SK-N-MC (cell line): ENCODE results near the gene KCTD11.
A peak's percentile ranks its signal among the peaks of the same experiment; 100 is the strongest.

ENCODE experiments used
- DNase-seq: peaks from one replicate; pipeline ENCODE4 v3.0.0-alpha.2; 2011; ENCODE audit warnings: low read depth, low spot score
- H3K27ac ChIP-seq: fragments of 200-600 bp; sonication (generic); 2 replicates; pipeline ENCODE4 v1.5.1; 2016; ENCODE audit warnings: mixed run types
- H3K36me3 ChIP-seq: fragments of 200-600 bp; sonication (generic); 2 replicates; pipeline ENCODE4 v1.6.1; 2017; ENCODE audit warnings: antibody characterized with exemption, low read length, mixed read lengths; ENCODE audit not compliant: insufficient read depth
- H3K4me3 ChIP-seq: fragments of 200-600 bp; sonication (generic); 2 replicates; pipeline ENCODE4 v1.5.1; 2016
- H3K9ac ChIP-seq: fragments of 200-600 bp; sonication (generic); 2 replicates; pipeline ENCODE4 v1.8.0; 2017; ENCODE audit warnings: mixed run types, mixed read lengths; ENCODE audit not compliant: insufficient read length
- H3K9me3 ChIP-seq: fragments of 200-600 bp; sonication (generic); 2 replicates; pipeline ENCODE4 v1.6.1; 2017; ENCODE audit warnings: low read depth, mild to moderate bottlenecking, antibody characterized with exemption, low read length, moderate library complexity, mixed read lengths
- EZH2 ChIP-seq: fragments of 200-600 bp; sonication (generic); IDR thresholded peaks from one replicate; pipeline ENCODE4 v1.6.1; 2017; ENCODE audit warnings: antibody characterized with exemption
- FOXP2 ChIP-seq: optimal IDR thresholded peaks from 2 replicates; pipeline ENCODE3; 2011; ENCODE audit warnings: mild to moderate bottlenecking, moderate library complexity; ENCODE audit not compliant: insufficient read depth; ENCODE audit errors: extremely low read length, control extremely low read depth
- POLR2AphosphoS5 ChIP-seq: IDR thresholded peaks from 2 replicates; pipeline ENCODE4 v1.6.1; 2012; ENCODE audit warnings: mild to moderate bottlenecking, low read depth, low read length, borderline replicate concordance

Gene KCTD11

DNA sequence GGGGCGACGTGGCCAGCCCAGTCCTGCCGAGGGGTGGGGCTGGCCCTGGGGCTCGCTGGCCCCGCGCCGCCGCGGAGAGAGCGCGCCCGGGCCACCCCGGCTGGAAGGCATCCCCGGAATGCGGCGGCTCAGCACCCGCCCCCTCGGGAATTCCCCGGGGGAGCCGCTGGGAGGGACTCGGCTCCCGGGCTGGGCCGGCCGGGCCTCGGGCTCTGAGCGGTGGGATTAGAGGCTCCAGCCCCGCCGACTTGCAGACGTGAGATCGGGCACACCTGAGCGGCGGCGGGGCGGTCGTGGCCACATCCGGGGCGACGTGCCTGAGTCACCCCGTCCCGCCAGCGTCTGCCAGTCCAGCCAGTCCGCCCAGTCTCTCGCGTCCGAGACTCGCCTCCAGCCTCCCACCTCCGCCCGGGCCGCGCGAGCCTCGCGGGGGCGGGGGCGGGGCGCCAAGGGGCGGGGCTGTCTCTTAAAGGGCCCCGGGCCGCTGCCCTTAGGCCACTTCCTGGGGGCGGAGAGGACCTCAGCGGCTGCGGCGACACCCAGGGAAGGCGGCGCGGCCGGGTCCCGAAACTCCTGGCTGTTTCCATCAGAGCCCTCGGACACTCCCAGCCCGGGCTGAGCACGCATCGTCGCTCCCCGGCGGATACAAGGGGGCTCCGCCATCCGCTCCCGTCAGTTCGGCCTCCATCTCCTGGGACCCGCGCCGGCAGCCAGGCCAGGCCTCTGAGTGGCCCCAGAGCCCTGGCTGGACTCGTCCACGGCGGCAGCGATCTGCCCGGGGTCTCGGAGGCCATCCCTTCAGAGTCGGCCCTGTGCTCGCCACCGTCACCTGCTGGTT, at the start of gene KCTD11:
TSS of gene KCTD11 (plus strand) at position 498 of the 838 bp plus-strand sequence.
- no peak for DNase-seq

DNA sequence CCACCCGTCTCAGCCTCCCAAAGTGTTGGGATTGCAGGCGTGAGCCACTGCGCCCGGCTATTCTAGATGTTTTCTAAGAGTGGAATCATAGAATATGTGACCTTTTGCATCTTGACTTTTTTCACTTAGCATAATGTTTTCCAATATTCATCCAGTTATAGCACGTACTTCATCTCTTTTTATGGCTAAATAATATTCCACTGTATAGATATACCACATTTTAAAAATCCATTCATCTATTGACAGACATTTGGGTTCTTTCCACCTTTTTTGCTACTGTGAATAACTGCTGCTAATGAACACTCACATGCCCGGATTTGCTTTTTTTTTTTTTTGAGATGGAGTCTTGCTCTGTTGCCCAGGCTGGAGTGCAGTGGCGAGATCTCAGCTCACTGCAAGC, 47.8 kb upstream of the KCTD11 start:
- DNase-seq, result no peak
- H3K9me3 ChIP-seq, result no peaks in the 10 kb centered on the region
- no peak overlapping the region for H3K9ac ChIP-seq
- no peak overlapping the region for H3K4me3 ChIP-seq
- H3K27ac ChIP-seq, result no peak overlapping the region
- TF ChIP-seq POLR2AphosphoS5, result no peak
- TF ChIP-seq FOXP2, result no peak
- TF ChIP-seq EZH2, result no peak
- peaks cover 4% of the 10 kb centered on the region for H3K36me3 ChIP-seq

More for the DNA sequence above, at the start of gene KCTD11:
- Histone ChIP-seq H3K9me3 (no peaks in the 10 kb centered on the region), H3K27ac (peak within 1 kb of the TSS; percentile 67; the same call in 1 of the 2 replicates), H3K9ac (peak within 1 kb of the TSS; percentile 81), H3K4me3 (peak within 1 kb of the TSS; percentile 95), H3K36me3 (no peaks in the 10 kb centered on the region)
- no peak for TF ChIP-seq EZH2
- no peak for TF ChIP-seq POLR2AphosphoS5
- no peak for TF ChIP-seq FOXP2

DNA sequence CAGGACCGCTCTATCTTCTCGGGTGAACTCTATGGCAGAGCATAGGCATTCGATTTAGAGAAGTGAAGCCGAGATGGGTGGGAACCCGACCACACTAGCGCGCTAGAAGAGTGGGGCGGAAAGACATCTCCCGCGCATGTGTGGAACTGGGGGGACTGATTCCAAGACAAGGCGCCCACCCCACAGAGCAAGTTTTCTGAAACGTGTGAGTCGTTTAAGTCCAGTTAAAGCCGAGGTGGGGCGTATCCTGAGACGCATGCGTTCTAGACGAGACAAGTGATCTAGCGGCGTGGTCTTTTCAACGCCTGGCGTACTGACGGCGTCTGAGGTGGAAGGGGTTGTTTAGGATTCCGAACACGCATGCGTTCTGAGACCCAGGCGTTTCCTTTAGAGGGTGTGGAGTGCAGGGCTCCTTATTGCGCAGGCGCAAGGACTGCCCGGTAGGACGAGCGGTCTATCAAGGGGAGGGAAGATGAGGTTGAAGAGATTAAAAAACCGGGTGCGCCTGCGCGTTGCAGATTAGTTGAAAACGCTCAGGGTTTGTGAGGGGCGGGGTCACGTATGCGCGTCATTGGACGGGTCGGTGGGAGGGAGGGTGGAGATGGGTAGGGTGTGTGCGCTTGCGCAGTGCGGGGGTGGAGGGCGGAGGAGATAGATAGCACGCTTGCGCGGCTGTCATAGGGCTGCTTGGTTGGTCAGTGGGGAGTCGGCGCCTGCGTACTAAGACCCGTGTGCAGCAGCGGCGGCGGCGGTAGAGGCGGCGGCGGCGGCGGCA, 44.9 kb upstream of the KCTD11 start, which contains the start of gene EIF5A:
TSS of gene EIF5A (plus strand) at position 718 of the 775 bp plus-strand sequence. CDS start 2,008 bp downstream, outside the sequence.
- Histone ChIP-seq H3K4me3 (peak within 1 kb of the TSS; percentile 88), H3K27ac (peak within 1 kb of the TSS; percentile 96), H3K9me3 (no peaks in the 10 kb centered on the region), H3K36me3 (peaks cover 32% of the 10 kb centered on the region), H3K9ac (peak within 1 kb of the TSS; percentile 97)
- TF ChIP-seq POLR2AphosphoS5, result peak; percentile 82
- TF ChIP-seq EZH2, result no peak
- peak; percentile 50 for TF ChIP-seq FOXP2
- peak; percentile 96 for DNase-seq

DNA sequence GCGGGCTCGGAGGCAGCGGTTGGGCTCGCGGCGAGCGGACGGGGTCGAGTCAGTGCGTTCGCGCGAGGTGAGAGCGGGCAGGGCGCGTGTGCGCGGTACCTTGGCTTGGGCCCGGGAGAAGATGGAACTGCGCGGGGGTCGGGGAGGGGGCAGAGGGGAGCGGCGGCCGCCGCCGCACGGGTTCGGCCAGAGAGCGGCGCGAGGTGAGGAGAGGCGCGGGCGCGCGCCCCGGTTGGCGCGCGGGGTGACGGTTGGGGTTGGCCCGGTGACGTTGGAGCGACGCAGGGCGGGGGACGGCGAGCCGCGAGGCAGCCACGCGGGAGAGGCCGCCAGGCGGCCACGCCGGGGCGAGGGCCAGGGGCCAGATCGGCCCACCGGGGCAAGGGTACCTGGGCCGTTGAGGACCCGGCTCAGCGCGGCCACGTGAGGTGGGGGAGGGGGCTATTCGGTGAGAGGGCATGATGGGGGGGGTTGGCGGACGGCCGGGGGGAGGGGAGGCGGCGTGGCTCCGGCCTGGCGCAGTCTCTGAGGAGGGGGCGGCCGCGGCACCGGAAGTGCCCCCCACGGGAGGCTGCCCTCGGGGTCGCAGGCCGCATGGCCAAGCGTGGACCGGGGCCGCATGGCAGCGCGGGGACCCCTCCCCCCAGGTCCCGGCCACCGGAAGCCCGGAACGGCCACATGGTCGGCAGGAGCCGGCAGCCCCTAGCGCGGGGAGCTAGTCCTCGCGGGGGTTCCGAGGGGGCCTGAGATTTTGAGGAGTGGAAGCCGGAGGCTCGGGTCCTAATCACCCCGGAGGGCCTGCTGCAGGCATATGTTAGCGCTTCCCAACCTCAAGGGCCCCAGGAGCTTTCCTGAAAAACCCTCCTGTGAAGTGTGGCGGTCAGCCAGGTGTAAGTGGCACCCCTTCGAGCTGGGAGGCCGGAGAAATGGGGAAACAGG, 44.0 kb upstream of the KCTD11 start:
- peak overlapping the region; percentile 97 for H3K9ac ChIP-seq
- no peak for DNase-seq
- H3K9me3 ChIP-seq, result no peaks in the 10 kb centered on the region
- no peak for TF ChIP-seq EZH2
- TF ChIP-seq POLR2AphosphoS5, result no peak
- TF ChIP-seq FOXP2, result no peak
- peak overlapping the region; percentile 96 for H3K27ac ChIP-seq
- H3K36me3 ChIP-seq, result peaks cover 40% of the 10 kb centered on the region
- peak overlapping the region; percentile 88 for H3K4me3 ChIP-seq

DNA sequence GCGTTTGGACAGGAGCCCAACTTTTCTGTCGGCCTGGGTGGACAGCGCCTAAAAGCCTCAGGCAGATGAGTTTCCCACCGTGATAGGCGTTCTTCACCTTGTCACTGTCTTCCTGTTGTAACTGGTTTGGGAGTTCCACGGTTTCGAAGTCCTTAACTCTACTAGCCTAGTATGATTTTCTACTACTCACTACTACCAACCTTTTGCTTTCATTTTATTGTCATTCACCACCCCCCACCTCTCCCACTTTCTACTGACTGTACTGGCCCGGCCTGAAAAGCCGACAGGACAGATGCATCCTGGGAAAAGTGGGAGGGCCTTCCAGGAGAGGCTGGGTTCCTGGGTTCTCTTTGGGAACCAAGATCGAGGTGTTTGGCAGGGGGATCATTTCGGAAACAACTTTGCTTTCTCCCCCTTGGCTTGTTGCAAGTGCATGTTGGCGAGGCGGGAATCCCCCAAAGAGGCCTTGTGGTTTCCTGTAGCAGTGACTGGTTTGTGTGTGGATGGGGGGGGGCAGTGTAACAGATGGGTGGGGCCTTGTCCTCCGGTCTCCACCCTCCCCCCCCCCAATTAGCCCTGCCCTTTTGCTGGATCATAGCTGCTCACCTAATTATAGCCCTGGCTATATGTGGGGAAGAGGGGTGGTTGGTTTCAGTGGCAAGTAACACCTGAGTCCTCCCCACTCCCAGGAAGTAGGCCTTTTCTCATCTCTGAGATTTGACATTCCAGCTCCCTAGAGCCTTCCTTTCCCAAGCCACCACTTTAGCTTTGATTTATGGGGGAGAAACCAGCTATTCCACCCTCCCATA, 43.1 kb upstream of the KCTD11 start:
- Histone ChIP-seq H3K27ac (peak overlapping the region; percentile 96), H3K4me3 (peak overlapping the region; percentile 88), H3K9me3 (no peaks in the 10 kb centered on the region), H3K36me3 (peaks cover 47% of the 10 kb centered on the region), H3K9ac (peak overlapping the region; percentile 97)
- DNase-seq, result no peak
- no peak for TF ChIP-seq FOXP2
- no peak for TF ChIP-seq EZH2
- TF ChIP-seq POLR2AphosphoS5, result no peak; the same call in 1 of the 2 replicates

DNA sequence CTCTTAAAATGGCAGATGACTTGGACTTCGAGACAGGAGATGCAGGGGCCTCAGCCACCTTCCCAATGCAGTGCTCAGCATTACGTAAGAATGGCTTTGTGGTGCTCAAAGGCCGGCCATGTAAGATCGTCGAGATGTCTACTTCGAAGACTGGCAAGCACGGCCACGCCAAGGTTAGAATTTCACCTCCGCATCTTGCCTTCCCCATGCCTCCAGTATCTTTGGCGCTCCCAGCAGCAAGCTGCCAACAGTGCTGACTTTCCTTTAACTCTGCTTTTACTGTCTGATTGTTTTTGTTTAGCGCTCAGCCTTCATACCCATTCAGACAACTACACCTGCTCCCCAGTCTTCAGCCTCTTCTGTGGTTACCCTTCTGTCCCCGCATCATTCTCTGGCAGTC, 42.3 kb upstream of the KCTD11 start:
- H3K4me3 ChIP-seq, result peak overlapping the region; percentile 88
- H3K27ac ChIP-seq, result peak overlapping the region; percentile 96; the same call in 1 of the 2 replicates
- DNase-seq, result no peak
- peak overlapping the region; percentile 97 for H3K9ac ChIP-seq
- no peaks in the 10 kb centered on the region for H3K9me3 ChIP-seq
- H3K36me3 ChIP-seq, result peaks cover 47% of the 10 kb centered on the region
- TF ChIP-seq POLR2AphosphoS5 (no peak), FOXP2 (no peak), EZH2 (no peak)

DNA sequence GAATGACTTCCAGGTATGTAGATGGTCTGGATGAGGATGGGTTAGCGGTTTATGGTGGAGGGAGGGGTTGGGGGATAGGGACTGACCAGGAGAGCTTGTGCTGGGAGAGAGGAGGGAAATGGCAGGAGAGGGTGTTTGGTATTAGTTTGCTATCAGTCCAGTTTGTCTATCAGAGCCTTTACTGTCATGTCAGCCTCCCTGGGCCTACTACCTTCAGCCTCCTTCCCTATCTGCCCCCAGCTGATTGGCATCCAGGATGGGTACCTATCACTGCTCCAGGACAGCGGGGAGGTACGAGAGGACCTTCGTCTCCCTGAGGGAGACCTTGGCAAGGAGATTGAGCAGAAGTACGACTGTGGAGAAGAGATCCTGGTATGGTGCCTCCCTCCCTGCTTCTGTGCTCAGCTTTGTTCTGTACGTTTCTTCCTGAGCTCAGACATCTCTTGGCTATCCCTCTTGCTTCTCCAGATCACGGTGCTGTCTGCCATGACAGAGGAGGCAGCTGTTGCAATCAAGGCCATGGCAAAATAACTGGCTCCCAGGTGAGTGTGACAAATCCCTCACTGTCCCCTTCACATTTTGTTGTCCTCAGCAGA, 40.8 kb upstream of the KCTD11 start:
- Histone ChIP-seq H3K4me3 (no peak overlapping the region), H3K9me3 (no peaks in the 10 kb centered on the region), H3K36me3 (peaks cover 47% of the 10 kb centered on the region), H3K9ac (no peak overlapping the region), H3K27ac (no peak overlapping the region)
- TF ChIP-seq POLR2AphosphoS5 (no peak), EZH2 (no peak), FOXP2 (no peak)
- DNase-seq, result no peak
